Hematopoietic multipotent progenitor cell treated with erythropoietin and hydrocortisone succinate and interleukin-3 and kit ligand, for 15 days (in vitro differentiated cells): Measurements from ENCODE around the gene FURIN.
"Not testable (repeated sequence)": the region's sequence is repeated elsewhere in the genome, so short reads cannot be mapped to it uniquely, and the experiment has no call there.

ENCODE experiments used
- DNase-seq: peaks from one replicate; pipeline ENCODE4 v3.0.0-alpha.2; 2015; ENCODE audit warnings: low spot score

The FURIN gene

DNA sequence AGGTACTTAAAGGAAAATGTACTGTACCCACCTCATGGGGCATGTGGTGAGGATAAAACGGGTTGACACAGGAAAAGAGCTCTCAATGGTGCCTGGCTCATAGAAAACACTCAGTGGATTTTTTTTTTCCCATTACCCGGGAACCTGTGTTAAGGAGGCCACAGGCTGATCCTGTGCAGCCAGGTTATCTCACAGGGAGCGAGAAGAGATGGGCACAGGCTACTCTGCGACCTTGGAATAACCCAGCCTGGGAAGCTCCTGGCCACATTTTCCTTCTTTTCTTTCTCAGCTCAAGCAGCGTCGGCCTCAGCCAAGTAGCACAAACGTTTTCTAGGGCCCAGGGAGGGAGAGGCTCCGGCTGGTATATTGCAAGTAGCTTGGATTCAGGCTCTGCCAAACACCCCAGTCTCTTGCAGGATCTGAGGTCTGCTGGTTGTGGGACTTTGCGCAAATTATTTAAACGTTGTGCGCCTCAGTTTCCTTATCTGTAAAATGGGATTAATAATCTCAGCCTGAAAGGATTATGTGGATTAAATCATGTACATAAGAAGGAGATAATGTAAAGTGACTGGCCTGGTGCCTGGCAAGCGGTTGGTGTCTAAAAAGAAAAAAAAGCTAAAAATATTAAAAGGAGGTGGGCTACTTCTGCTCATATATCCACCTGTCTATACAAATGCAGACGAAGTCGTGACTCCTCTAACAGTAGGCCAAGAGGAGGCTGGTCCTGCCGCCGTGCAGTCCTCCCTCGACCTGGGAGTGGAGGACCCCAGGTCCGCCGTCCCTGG is 2.2 kb downstream of the FURIN start:
- DNase-seq = peak; percentile 30

DNA sequence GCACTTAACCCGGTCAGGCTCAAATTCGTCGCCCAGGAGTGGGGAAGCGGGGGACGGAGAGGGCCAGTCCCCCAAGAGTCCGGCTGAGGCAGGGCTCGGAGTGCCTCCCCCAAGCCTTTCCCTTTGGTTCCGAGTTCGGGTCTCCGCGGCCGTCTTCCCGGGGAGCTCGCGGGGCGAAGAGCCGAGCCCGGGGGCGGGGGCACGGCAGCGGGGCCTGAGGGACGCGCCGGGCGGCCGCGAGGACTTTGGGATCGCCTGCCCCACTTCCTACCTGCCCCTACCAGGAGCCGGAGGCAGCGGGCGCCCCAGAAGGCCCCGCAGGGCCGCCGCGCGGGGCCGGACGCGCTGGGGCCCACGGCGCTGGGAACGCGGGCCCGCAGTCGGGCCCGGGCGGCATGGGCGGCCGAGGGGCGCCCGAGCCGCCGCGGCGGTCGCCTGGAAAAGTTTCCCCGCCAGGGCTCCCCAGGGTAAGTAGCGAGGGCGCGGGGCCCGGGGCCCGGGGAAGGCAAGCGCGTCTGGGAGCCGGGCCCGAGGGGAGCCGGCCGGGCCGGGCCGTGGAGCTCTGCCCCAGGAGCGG is 2.8 kb downstream of the FURIN start:
- peak; percentile 48 for DNase-seq

DNA sequence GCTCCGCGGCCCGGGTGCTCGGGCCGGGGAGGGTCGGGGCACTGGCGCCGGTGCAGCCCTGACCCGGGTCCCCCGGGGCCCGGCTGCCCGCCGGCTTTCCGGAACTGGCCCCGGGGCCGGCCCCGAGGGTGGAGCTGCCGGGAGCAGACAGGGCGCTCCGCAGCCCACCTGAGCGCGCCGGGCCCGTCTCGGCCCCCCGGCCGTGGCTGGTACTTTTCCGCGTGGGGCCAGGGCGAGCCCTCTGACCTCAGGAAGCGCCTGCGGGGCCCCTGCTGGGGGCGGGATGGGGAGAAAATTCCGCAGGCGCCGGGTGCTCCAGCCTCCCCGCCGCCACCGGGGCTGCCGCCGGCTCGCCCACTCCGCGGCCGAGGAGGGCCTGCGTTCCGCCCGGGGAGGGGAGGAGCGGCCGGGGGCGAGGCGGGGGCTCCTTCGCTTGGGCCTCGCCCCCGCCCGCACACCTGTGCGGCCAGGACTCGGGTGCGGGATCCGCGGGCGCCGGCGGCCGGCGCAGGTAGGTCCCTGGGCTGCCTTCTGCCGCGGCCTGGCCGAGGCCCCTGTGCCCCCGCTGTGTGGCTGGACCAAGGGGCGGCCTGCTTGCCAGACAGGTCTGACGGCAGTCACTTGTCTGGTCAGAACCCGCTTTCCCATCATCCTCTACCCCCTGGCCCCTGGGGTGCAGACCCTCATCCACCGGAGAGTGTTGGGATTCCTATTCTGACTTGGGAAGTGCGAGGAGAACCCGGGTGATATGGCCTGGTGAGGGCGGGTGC is 3.5 kb downstream of the FURIN start:
- DNase-seq = peak; percentile 59

DNA sequence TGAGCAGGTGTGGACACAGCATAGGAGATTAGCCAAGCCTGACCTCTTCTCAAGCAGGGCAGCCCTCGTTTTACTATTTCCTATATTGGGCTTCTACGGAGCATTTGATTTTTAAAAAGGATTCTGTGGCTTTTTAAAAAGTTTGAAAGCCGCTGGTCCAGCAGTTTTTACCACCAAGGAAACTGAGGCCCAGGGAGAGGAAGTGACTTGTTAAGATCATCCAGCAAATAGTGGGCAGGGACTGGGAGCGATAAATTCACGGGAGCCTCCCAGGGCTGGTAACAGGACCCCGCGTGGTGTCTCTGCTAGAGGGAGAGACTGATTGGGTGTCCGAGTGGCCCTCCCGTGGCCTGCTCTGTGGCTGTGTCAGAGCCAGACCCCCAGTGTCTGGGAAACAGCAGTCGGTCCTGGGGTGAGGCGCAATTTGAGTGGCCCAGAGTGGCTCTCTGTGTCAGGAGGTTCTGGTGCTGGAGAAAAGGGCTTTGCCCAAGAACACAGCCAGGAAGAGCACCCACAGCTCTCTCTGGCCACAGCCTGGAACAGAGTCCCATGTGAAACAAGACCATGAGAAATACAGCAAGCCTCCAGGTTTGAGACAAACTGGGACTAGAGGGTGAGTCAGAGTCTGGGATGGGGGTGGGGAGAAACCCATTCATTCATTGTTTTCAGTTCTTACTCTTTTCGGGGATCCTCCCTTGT is 4.2 kb downstream of the FURIN start:
- DNase-seq = peak; percentile 35

DNA sequence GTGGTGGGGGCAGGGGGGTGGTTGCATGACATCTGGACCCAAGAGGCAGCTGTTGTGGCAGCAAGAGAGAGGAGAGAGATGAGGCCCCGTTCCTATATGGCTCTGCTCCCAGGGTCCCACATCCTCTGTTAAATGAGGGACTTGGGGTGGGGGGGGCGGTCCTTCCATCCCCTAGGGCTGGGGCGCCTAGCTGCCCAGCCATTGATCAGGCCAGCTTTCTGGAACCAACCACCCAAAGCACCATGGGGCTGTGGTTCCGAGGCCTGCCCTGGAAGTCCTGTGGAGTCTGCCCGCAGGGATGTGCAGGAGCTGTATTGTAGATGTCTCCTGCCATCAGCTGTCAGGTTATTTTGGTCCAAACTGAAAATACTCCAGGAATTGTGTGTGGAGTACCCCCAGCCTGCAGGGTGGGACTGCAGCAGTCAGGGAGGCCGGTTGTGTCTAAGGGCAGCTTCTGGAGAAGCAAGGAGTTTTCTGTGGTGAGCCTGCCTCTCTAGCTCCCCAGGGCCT is 5.2 kb downstream of the FURIN start:
- DNase-seq = no peak

DNA sequence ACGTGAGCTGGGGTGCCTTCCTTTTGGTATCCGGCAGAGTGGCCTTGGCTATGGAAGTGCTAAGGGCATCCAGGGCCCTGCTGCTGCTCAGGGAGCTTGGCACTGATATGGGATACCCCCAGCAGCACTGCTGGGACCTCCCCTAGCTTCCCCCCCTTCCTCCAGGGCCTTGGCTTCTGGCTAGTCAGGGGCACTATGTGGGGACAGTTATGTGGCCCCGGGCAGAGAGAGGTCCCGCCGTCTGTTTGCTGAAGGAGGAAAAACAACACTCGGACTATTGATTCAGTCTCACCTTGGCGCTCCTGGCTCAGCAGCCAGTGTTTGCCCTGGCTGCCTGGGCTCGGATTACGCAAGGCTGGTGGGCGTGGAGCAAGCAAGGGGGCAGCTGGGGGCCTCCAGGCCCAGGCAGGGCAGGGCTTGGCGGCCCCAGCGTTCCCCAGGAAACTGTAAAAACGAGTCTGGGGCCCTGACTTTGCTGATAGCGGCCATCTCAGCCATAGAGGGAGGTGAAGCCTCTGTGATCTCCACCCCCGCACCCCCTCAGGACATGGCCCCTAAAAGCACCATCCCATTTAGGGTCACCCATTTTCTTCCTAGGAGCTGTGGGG is 5.7 kb downstream of the FURIN start:
- DNase-seq = no peak

DNA sequence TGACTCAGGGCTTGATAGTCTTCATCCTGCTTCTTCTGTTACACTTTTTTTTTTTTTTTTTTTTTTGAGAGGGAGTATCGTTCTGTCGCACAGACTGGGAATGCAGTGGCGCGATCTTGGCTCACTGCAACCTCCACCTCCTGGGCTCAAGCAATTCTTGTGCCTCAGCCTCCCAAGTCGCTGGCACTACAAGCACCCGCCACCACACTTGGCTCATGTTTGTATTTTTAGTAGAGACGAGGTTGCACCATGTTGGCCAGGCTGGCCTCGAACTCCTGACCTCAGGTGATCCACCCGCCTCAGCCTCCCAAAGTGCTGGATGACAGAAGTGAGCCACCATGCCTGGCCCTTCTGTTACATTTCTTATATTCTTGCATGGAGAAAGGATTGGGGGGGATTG is 6.6 kb downstream of the FURIN start:
- DNase-seq = not testable (repeated sequence)

DNA sequence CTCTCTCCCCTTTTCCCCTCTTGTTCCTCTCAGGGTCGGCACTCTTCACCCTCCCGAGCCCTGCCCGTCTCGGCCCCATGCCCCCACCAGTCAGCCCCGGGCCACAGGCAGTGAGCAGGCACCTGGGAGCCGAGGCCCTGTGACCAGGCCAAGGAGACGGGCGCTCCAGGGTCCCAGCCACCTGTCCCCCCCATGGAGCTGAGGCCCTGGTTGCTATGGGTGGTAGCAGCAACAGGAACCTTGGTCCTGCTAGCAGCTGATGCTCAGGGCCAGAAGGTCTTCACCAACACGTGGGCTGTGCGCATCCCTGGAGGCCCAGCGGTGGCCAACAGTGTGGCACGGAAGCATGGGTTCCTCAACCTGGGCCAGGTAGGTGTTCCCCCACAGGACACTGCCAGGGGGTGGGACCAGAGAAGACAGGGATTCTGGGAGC is 7.2 kb downstream of the FURIN start:
- DNase-seq = no peak

DNA sequence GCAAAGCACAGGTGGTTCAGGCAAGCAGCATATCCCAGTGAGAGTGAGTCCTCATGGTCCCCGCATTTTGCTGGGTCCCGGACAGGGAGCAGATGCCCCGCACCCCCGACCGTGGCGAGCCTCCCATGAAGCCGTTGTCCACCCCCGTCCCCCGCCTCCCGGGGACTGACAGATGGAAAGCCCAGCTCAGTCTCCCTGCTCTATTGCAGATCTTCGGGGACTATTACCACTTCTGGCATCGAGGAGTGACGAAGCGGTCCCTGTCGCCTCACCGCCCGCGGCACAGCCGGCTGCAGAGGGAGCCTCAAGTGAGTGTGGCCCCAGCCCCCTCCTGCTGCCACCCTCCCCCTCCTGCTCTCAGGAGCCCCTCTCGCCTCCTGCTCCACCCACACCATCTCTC is 7.7 kb downstream of the FURIN start:
- no peak for DNase-seq

DNA sequence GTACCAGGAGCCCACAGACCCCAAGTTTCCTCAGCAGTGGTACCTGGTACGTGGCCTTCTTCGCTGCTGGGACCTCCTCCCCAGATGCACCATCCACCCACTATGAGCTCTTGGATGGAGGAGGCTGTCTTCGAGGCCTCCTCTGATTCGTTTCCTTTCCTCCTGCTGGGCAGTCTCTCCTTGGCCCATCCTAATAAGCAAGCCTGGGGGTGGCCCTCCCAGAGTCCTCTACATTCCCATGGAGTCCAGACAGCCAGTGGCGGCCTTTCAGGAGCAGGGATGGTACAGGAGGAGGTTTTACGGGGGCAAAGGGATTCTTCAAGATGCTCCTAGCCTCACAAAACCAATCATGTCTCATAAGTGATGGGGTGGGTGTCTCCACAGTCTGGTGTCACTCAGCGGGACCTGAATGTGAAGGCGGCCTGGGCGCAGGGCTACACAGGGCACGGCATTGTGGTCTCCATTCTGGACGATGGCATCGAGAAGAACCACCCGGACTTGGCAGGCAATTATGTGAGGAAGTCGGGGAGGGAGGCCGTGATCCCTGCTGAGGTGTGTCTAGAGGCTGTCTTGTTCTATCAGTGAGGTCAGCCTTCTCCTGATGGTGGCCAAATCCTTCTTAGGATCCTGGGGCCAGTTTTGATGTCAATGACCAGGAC is 8.3 kb downstream of the FURIN start:
- no peak for DNase-seq

DNA sequence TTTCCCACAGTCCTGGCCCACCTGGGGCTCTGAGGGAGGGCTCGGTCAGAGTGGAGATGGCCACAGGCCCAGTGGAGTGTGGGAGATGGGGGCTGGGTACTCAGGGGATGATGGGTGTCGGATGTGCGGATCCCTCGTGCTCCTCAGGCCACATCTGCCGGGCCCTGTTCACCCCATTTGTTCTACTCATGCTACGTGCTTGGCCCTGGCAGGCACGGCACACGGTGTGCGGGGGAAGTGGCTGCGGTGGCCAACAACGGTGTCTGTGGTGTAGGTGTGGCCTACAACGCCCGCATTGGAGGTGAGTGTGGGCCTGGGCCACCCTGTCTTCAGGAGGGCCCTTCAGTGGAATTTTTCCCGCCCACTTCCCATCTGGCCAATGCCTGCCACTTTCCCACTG is 8.9 kb downstream of the FURIN start:
- no peak for DNase-seq

DNA sequence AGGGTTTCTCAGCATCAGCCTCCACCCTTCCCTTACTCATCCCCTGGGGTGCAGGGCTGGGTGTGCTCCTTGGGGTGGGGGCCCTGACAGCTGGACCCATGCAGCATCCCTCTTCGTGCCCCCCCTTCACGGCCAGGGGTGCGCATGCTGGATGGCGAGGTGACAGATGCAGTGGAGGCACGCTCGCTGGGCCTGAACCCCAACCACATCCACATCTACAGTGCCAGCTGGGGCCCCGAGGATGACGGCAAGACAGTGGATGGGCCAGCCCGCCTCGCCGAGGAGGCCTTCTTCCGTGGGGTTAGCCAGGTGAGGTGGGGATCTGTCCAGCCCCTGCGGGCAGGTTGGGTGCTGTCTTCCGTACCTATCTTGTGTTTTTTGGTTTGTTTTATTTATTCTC is 9.6 kb downstream of the FURIN start:
- no peak for DNase-seq

DNA sequence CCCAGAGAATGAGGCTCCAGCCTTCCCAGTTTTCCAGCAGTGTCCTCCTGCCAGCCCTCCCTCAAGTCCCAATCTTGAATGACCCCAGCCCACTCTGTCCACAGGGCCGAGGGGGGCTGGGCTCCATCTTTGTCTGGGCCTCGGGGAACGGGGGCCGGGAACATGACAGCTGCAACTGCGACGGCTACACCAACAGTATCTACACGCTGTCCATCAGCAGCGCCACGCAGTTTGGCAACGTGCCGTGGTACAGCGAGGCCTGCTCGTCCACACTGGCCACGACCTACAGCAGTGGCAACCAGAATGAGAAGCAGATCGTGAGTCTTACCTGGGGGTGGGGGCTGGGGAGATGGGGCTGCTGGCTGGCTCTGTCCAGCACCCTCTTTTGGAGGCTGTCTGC is 10.3 kb downstream of the FURIN start:
- no peak for DNase-seq

DNA sequence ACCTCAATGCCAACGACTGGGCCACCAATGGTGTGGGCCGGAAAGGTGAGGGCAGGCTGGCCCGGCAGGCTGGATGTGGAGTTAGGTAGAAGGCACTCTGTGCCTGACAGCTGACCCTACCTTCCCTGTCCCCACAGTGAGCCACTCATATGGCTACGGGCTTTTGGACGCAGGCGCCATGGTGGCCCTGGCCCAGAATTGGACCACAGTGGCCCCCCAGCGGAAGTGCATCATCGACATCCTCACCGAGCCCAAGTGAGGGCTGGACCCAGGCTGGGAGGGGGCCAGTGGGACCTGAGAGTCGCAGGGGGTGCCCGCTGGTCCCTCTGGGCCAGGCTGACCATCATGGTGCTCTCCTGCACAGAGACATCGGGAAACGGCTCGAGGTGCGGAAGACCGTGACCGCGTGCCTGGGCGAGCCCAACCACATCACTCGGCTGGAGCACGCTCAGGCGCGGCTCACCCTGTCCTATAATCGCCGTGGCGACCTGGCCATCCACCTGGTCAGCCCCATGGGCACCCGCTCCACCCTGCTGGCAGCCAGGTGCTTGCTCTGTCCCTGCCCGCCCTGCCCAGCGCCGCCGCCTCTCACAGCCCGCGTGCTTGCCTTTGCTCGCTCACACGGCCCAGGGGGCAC is 11.5 kb downstream of the FURIN start:
- no peak for DNase-seq

DNA sequence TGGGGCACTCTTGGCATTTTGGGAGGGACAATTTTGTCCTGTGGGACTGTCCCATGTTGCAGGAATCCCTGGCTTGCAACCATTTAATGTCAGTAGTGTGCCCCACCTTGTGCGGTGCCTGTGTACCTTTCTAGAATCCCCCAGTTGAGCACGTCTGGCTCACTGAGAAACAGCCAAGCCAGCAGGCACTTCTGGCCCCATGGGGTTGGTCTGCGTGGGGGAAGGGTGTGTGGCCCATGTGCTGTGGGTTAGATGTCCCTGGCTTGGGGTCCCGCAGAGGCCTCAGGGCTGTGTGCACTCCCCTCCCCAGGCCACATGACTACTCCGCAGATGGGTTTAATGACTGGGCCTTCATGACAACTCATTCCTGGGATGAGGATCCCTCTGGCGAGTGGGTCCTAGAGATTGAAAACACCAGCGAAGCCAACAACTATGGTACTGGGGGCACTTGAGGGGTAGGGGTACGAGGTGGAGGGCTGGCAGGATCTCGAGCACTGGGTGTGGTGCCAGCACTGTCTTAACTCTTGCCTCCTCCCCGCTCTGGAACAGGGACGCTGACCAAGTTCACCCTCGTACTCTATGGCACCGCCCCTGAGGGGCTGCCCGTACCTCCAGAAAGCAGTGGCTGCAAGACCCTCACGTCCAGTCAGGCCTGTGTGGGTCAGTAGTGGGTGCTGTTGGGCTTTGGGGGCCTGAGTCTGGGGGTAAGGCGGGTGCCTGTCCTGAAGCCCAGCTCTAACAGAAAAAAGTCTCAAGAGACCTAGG is 12.2 kb downstream of the FURIN start:
- DNase-seq = no peak

DNA sequence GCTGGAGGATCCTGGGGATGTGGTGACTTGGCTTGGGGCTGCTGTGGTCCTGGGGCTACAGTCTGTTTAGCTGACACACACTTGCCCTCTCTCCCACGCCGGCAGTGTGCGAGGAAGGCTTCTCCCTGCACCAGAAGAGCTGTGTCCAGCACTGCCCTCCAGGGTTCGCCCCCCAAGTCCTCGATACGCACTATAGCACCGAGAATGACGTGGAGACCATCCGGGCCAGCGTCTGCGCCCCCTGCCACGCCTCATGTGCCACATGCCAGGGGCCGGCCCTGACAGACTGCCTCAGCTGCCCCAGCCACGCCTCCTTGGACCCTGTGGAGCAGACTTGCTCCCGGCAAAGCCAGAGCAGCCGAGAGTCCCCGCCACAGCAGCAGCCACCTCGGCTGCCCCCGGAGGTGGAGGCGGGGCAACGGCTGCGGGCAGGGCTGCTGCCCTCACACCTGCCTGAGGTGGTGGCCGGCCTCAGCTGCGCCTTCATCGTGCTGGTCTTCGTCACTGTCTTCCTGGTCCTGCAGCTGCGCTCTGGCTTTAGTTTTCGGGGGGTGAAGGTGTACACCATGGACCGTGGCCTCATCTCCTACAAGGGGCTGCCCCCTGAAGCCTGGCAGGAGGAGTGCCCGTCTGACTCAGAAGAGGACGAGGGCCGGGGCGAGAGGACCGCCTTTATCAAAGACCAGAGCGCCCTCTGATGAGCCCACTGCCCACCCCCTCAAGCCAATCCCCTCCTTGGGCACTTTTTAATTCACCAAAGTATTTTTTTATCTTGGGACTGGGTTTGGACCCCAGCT is 13.0 kb downstream of the FURIN start:
- no peak for DNase-seq

DNA sequence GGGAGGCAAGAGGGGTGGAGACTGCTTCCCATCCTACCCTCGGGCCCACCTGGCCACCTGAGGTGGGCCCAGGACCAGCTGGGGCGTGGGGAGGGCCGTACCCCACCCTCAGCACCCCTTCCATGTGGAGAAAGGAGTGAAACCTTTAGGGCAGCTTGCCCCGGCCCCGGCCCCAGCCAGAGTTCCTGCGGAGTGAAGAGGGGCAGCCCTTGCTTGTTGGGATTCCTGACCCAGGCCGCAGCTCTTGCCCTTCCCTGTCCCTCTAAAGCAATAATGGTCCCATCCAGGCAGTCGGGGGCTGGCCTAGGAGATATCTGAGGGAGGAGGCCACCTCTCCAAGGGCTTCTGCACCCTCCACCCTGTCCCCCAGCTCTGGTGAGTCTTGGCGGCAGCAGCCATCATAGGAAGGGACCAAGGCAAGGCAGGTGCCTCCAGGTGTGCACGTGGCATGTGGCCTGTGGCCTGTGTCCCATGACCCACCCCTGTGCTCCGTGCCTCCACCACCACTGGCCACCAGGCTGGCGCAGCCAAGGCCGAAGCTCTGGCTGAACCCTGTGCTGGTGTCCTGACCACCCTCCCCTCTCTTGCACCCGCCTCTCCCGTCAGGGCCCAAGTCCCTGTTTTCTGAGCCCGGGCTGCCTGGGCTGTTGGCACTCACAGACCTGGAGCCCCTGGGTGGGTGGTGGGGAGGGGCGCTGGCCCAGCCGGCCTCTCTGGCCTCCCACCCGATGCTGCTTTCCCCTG is 13.8 kb downstream of the FURIN start:
- no peak for DNase-seq

DNA sequence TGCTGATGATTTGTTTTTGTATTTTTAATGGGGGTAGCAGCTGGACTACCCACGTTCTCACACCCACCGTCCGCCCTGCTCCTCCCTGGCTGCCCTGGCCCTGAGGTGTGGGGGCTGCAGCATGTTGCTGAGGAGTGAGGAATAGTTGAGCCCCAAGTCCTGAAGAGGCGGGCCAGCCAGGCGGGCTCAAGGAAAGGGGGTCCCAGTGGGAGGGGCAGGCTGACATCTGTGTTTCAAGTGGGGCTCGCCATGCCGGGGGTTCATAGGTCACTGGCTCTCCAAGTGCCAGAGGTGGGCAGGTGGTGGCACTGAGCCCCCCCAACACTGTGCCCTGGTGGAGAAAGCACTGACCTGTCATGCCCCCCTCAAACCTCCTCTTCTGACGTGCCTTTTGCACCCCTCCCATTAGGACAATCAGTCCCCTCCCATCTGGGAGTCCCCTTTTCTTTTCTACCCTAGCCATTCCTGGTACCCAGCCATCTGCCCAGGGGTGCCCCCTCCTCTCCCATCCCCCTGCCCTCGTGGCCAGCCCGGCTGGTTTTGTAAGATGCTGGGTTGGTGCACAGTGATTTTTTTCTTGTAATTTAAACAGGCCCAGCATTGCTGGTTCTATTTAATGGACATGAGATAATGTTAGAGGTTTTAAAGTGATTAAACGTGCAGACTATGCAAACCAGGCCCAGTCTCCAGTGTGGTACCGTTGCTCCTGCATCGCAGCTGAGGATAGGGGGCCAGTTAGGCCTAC is 14.6 kb downstream of the FURIN start:
- DNase-seq = no peak
